ENCODE results near the gene JMJD1C. TPM values are rescaled to one million over a fixed set of nuclear protein-coding genes. Genes with fewer than 3 reads are reported as not detected.
A peak's percentile ranks its signal among the peaks of the same experiment; 100 is the strongest.

JMJD1C gene
- total RNA-seq, 1 donor from 2014 or later, result 65.0 TPM

GRCh38 chr10:63256009-63256773 lies 209.6 kb downstream of the JMJD1C start:
- H3K36me3 ChIP-seq, result no peaks in the 10 kb centered on the region
- peak overlapping the region in 1 of 2 donors; percentile 2 for H3K4me3 ChIP-seq
- H3K27me3 ChIP-seq, result no peaks in the 10 kb centered on the region
- no peak for TF ChIP-seq CTCF (IDR thresholded peaks at IDR 0.05)
- no peak for DNase-seq (ENCODE audit: low spot score in 2 of 2)
- intact Hi-C loops (cut with DNase I), result no loop called here
- H3K9me3 ChIP-seq, result no peaks in the 10 kb centered on the region
- peaks cover 15 to 42% of the 10 kb centered on the region in 2 donors for H3K4me1 ChIP-seq
- peak overlapping the region; percentile 12 to 42 for H3K27ac ChIP-seq

DNA sequence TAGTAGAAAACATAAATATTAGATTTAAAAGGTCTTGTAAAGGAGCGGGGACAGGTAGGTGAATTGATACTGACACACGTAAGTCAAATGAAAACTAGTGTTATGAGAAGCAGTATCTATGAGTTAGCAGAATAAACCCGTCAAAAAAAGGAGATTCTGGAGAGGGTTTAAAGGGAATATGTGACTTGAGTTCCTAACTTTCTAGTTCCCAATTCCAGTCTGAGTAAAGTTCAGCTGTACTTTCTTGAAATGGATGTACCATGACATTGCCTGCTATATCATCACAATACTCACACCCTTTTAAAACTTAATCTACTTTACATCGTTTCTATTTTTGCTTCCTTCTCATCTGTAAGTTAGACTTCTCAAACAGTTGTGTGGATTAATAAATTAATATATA lies 210.5 kb downstream of the JMJD1C start:
- H3K4me1 ChIP-seq, result peaks cover 15 to 40% of the 10 kb centered on the region in 2 donors
- no peaks in the 10 kb centered on the region for H3K9me3 ChIP-seq
- no peak for TF ChIP-seq CTCF (IDR thresholded peaks at IDR 0.05)
- intact Hi-C loops (cut with DNase I), result no loop called here
- no peaks in the 10 kb centered on the region for H3K27me3 ChIP-seq
- no peaks in the 10 kb centered on the region for H3K36me3 ChIP-seq
- no peak overlapping the region for H3K4me3 ChIP-seq
- DNase-seq (ENCODE audit: low spot score in 2 of 2), result no peak
- H3K27ac ChIP-seq, result no peak overlapping the region

DNA sequence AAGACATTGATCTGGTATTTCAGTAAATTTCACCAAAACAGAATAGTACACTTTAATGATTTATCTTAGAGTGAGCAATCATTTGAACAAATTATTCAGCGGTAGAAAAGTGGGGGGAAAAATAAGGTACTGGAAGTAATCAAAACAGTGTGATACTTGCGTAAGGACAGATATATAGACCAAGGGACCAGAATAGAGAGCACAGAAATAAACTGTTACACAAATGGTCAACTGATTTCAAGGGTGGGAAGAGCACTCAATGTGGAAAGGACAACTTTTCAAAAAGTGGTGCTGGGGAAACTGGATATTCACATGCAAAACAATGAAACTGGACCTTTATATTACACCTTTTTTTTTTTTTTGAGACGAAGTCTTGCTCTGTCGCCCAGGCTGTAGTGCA lies 212.7 kb downstream of the JMJD1C start:
- no peak for TF ChIP-seq CTCF (IDR thresholded peaks at IDR 0.05)
- no peak overlapping the region for H3K4me3 ChIP-seq
- H3K9me3 ChIP-seq, result no peaks in the 10 kb centered on the region
- H3K27ac ChIP-seq, result no peak overlapping the region
- intact Hi-C loops (cut with DNase I), result no loop called here
- DNase-seq (ENCODE audit: low spot score in 2 of 2), result no peak
- no peaks in the 10 kb centered on the region for H3K27me3 ChIP-seq
- H3K36me3 ChIP-seq, result no peaks in the 10 kb centered on the region
- peaks cover 5 to 32% of the 10 kb centered on the region in 2 donors for H3K4me1 ChIP-seq

GRCh38 chr10:63252095-63252762 lies 213.5 kb downstream of the JMJD1C start:
- no peaks in the 10 kb centered on the region for H3K27me3 ChIP-seq
- H3K4me3 ChIP-seq, result no peak overlapping the region
- DNase-seq (ENCODE audit: low spot score in 2 of 2), result no peak
- no peaks in the 10 kb centered on the region for H3K36me3 ChIP-seq
- H3K27ac ChIP-seq, result no peak overlapping the region
- peaks cover 5 to 28% of the 10 kb centered on the region in 2 donors for H3K4me1 ChIP-seq
- H3K9me3 ChIP-seq, result no peaks in the 10 kb centered on the region
- intact Hi-C loops (cut with DNase I), result no loop called here
- TF ChIP-seq CTCF (IDR thresholded peaks at IDR 0.05), result no peak

GRCh38 chr10:63250032-63250431 lies 215.7 kb downstream of the JMJD1C start:
- TF ChIP-seq CTCF (IDR thresholded peaks at IDR 0.05), result no peak
- no peak for DNase-seq (ENCODE audit: low spot score in 2 of 2)
- H3K27ac ChIP-seq, result no peak overlapping the region
- H3K9me3 ChIP-seq, result no peaks in the 10 kb centered on the region
- intact Hi-C loops (cut with DNase I), result no loop called here
- no peak overlapping the region for H3K4me3 ChIP-seq
- H3K36me3 ChIP-seq, result no peaks in the 10 kb centered on the region
- H3K4me1 ChIP-seq, result peaks cover 0 to 10% of the 10 kb centered on the region in 2 donors
- H3K27me3 ChIP-seq, result no peaks in the 10 kb centered on the region

Measured in ascending aorta (tissue), 2 donors.